GM18526 (cell line): ENCODE data around the gene PRX.

Experiments used
- POLR2A ChIP-seq: IDR thresholded peaks from 3 replicates; pipeline ENCODE4 v1.6.1; 2011; ENCODE audit not compliant: insufficient read length; ENCODE audit errors: extremely low read depth

The PRX gene

DNA sequence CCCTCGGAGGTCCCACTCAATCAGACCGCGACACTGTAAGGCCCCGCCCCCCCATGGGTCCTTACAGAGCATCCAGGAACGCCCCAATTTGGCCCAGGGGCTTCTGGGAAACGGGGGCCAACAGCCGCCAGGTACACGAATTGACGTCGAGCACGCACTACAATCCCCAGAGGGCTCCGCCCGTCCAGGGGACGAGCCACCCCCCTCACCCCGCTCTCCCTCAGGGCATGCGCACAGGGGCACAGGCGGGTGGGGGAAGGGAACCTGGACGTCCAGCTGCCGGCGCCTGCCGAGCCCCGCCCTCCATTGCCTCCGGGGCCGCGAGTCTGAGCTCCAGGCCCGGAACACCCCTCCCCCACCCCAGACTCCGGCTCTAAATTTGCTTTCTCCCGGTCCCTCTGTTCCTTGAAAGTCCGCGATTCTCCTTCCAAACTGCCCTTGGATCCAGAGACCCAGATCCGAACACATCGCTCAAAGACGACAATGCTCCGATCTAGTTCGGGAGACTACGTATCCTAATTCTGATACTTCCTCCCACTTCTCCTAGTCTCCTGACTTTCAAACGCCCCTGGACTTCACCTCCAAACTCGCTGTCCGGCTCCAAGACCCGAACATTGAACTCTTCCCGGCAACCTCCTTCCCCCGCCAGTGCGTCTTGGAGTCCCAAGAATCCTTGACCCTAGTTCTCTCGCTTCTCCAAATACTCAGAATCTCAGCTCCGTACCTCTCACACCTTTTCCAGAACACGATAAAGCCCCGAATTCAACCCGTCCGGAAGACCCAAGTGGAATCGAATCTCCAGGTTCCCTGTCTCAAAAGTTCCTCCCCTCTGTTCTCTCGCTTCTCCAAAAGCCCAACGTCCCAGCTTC is 30.2 kb upstream of the PRX start:
- TF ChIP-seq POLR2A: peak; percentile 35

GRCh38 chr19:40442328-40443130 is 29.4 kb upstream of the PRX start:
- no peak for TF ChIP-seq POLR2A

- TF ChIP-seq POLR2A: no peak
Measured at GRCh38 chr19:40441719-40442253, 28.6 kb upstream of the PRX start.

DNA sequence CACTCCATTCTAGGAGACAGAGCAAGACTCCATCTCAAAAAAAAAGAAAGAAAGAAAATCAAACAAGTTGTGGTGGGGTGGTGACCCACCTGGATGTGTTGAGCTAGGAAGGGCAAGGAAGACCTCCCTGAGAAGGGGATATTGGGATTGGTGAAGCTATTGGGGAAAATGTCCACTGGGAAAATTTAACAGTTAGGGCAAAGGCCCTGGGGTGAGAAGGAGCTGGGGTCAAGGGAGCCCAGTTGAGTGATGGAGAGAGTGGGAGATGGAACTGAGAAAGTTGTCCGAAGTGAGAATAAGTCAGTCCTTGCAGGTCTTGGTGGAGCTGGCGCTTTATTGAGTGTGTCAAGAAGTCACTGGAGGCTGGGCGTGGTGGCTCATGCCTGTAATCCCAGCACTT is 25.1 kb upstream of the PRX start:
- no peak for TF ChIP-seq POLR2A

DNA sequence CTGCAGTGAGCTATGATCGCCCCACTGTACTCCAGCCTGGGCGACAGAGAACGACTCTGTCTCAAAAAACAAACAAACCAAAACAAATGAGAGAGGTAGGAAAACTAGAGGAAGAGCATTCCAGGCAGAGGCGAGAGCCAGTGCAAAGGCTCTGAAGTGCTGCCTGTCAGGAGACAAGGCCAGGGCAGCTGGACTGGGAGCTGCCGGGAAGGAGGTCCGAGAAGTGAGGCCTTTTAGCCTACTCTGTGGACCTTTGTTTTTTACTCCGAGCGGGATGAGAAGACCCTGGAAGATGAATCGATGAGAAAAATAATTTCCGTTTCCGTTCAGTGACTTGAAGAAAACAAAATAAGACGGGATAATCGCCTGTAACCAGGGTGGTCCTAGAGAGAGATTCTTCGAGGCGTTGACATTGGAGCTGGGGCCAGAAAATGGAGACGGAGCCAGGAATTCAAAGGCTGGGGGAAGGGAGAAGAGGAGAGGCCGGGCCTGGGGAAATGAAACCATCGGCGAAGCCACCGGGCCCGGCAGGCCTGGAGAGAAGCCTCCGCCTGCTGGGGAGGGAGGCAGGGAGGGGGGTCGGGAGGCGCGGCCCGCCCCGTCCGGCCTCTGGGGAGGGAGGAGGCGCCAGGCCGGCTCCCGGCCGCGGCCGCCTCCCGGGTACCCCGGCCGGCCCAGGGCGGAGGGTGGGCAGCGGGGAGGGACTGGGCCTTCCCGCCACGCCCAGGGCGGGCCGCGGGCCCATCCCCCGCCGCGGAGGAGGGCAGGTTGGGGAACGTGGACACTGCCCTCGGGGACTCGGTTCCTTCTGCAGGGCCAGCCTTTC is 20.4 kb upstream of the PRX start:
- TF ChIP-seq POLR2A: peak; percentile 45

- no peak for TF ChIP-seq POLR2A
Measured at GRCh38 chr19:40431698-40432097, 18.5 kb upstream of the PRX start.

- peak; percentile 99 for TF ChIP-seq POLR2A
Measured at GRCh38 chr19:40425450-40426287, 12.5 kb upstream of the PRX start, which contains the start of gene SERTAD1. TSS of gene SERTAD1 (minus strand) at chr19:40425992. CDS start at chr19:40423546, 2,446 bp downstream.

DNA sequence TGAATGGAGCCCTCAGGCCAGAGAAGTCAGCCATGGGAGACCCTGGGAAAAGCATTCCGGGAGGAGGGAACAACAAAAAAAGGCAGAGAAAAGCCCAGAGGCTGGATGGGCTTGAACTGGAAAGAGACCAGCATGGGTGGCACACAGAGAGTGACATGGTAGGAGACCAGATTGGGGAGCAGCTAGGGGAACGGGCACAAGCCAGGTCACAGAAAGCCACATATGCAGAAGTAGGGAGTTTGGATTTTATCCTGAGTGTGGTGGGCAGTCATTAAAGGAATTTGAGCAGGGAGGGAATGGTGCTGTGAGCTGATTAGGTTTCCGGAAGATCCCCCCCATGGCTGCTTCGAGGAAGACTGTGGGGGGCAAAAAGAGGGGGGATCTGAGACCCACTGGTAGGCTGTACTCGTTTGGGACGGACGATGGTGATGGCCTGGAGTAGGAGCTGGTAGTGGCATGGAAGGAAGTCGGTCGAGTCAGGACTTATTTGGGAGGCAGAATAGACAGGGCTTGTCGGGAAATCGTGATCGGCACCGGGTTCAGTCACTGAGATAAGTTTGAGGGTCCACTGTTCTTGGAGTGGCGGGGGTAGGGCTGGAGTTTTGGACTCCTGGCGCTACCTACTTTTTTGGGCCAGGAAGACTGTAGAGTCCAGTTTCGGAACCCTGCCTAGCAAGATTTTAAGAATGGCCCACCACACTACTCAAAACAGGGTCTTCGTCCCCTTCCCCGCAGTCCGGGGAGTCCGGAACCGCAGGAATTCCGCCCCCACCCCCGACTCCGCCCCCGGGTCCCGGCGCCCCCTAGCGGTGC is 11.7 kb upstream of the PRX start:
- TF ChIP-seq POLR2A: no peak

GRCh38 chr19:40423938-40424337 is 10.8 kb upstream of the PRX start:
- TF ChIP-seq POLR2A: no peak

GRCh38 chr19:40422748-40423566 is 9.8 kb upstream of the PRX start:
- TF ChIP-seq POLR2A: no peak

GRCh38 chr19:40421993-40422747 is 9.0 kb upstream of the PRX start:
- no peak for TF ChIP-seq POLR2A
